H1 (cell line): ENCODE measurements around the gene DBH. TPM values are rescaled to one million over a fixed set of nuclear protein-coding genes. Genes with fewer than 3 reads are reported as not detected.

Experiments
- BACH1 ChIP-seq: IDR thresholded peaks from 2 replicates; pipeline ENCODE4 v1.6.1; 2012; ENCODE audit warnings: low read length, improper control_type of control experiment
- CTBP2 ChIP-seq: IDR thresholded peaks from 2 replicates; pipeline ENCODE4 v1.7.0; 2011; ENCODE audit warnings: borderline replicate concordance, mild to moderate bottlenecking, moderate library complexity, mixed read lengths, low read length; ENCODE audit not compliant: insufficient read depth, insufficient read length
- KDM5A ChIP-seq: fragments of 200-600 bp; IDR thresholded peaks from 2 replicates; pipeline ENCODE4 v1.7.1; 2012; ENCODE audit warnings: mild to moderate bottlenecking, low read length, inconsistent platforms, mixed read lengths
- NANOG ChIP-seq: IDR thresholded peaks from 2 replicates; pipeline ENCODE4 v1.6.1; 2011; ENCODE audit warnings: low read length, low read depth, mild to moderate bottlenecking, inconsistent platforms; ENCODE audit not compliant: insufficient read depth, poor library complexity, severe bottlenecking
- RAD21 ChIP-seq, 2 experiments: IDR thresholded peaks in 1 of 2; conservative IDR thresholded peaks in 1 of 2; 2 replicates each; pipeline ENCODE4 v1.6.1; 2011; ENCODE audit warnings: low read depth in 2 of 2, low read length in 2 of 2, improper control_type of control experiment in 1 of 2, inconsistent platforms in 1 of 2, mild to moderate bottlenecking in 1 of 2, moderate library complexity in 1 of 2
- polyA plus RNA-seq, 7 experiments: library from polyadenylated mRNA; depleted of rRNA in 3 of 7; stranded (reverse) in 5 of 7; unstranded in 2 of 7; fragments of >200 nt in 5 of 7; fragments of 200-250 nt in 2 of 7; gene quantifications; 1 replicate in 5 of 7; 2 replicates in 1 of 7; 4 replicates in 1 of 7; pipeline versions ENCODE4 v1.2.1 to v1.2.3, GENCODE V29; 2011 to 2013; ENCODE audit warnings: missing spikeins in 2 of 7, mixed read lengths in 2 of 7
- total RNA-seq: library from RNA; stranded (reverse); fragmentation: NEBNext Ultra II Directional; extraction: Animal tissue kit (Norgen Biotek cat#: 25700); gene quantifications from 2 replicates; pipeline ENCODE4 v1.2.1, GENCODE V29; 2021
- TF ChIP-seq, protein P1 (sequence below): IDR thresholded peaks from 2 replicates; pipeline ENCODE4 v1.6.1; 2012; ENCODE audit warnings: inconsistent platforms

The DBH gene
- total and polyA plus RNA-seq, 2 of the 8 experiments (the other 6 are each of a cell fraction or from before 2014, with no cell fraction given) = 0.18 TPM; not detected in 1

DNA sequence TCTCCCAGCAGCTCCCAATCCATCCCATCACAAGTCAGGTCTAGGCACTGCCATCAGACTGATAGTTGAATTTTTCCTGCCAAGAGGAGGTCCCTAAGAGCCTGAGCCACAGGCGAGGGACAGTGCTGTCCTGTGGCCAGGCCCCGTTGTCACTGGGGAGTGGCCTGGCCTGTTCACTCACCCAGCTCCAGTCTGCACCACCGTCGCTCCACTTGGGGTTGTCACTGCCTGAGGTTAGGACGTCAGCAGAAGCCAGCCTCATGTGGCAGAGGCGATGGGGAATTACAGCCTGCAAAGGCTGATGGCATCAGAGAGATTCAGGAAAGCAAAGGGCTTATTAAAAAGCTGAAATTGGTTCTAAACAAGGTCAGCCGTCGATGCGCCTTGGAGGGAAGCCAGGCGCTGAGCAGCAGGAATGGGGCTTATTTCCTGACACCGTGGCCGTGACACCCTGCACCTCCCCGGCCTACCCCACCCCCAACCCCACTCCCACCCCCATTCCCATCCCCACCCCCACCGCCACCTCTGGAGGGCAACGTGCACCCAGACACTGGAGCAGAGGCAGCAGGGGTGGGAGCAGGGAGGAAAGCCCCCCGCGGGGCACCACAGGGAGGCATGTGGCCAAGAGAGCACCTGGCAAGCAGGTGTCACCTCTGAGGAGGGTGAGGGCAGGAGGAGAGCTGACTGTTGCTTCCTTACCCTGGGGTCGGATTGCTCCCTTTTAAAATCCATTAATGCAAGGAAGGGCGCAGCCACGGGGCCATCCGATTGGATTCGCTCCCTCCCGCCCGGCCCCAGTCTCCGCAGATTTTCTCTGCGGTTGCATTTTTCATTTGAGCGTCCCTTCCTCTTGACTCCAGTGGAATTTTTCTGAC lies 3.1 kb upstream of the DBH start (continued):
- TF ChIP-seq NANOG = no peak
- no peak for TF ChIP-seq CTBP2
- no peak for TF ChIP-seq RAD21 (IDR thresholded peaks at IDR 0.05 in 1 of 2, conservative IDR thresholded peaks at IDR 0.05 in 1 of 2; ENCODE audit: low read depth in 2 of 2, low read length in 2 of 2)
- no peak for TF ChIP-seq BACH1
- no peak for TF ChIP-seq KDM5A
- TF ChIP-seq, protein P1, sequence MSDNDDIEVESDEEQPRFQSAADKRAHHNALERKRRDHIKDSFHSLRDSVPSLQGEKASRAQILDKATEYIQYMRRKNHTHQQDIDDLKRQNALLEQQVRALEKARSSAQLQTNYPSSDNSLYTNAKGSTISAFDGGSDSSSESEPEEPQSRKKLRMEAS = no peak
